SKM-1 (cell line): ENCODE data around the gene BRD7.

Experiments used
- DNase-seq: peaks from one replicate; lab custom pipeline; 2025; ENCODE audit not compliant: unreplicated experiment; lab: John Stamatoyannopoulos, UW

The BRD7 gene

GRCh38 chr16:50368410-50369132 lies at the start of gene BRD7:
TSS of gene BRD7 (minus strand) at chr16:50368988. CDS start at chr16:50368774, 214 bp downstream.
- DNase-seq = peak; percentile 21

DNA sequence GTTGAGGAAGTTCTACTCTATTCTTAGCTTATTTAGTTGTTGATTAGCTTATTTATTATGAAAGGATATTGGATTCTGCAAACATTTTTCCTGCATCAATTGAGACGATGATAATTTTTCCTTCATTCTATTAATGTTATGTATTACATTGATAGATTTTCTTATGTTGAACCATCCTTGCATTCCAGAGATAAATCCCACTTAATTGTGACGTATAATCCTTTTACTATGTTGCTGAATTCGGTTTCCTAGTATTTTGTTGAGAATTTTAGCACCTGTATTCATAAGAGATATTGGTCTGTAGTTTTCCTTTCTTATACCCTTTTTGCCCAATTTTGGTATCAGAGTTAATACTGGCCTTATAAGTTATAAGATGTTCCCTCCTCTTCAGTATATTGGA lies 47.6 kb upstream of the BRD7 start:
- DNase-seq = no peak

DNA sequence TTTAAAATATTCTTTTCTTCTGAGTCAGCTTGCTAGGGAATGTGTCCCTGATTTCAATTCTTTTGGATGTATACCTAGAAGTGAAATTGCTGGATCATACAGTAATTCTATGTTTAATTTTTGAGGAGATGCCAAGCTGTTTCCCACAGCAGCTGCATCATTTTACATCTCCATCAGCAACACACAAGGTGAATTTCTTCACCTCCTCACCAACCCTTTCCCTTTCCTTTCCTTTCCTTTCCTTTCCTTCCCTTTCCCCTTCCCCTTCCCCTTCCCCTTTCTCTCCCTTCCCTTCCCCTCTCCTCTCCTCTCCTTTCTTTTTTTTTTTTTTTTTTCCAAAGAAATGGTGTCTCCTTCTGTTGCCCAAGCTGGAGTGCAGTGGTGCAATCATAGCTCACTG lies 45.4 kb upstream of the BRD7 start:
- DNase-seq = no peak

GRCh38 chr16:50411034-50411433 lies 42.2 kb upstream of the BRD7 start:
- DNase-seq = no peak

GRCh38 chr16:50408001-50408561 lies 39.3 kb upstream of the BRD7 start:
- no peak for DNase-seq

- no peak for DNase-seq
Measured at GRCh38 chr16:50407351-50407750, 38.6 kb upstream of the BRD7 start.

DNA sequence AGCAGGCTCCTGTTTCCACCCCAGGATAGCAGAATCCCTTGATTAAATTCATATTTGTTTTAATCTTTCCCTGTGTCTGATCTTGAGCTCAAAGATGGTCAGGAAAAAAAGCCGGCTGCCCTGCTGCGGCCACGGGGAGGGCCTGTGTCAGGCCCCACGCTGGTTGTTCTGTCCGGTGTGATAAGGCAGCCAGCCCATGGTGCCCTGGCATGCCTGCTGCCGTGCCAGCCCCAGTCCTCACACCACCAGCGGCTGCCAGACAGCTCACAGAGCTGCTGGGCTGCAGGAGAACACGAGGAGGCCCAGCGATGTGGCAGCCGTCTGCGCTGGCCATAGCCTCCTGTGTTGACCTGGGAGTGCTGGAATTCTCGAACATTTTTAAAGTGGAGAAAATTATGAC lies 34.7 kb upstream of the BRD7 start:
- DNase-seq = no peak

DNA sequence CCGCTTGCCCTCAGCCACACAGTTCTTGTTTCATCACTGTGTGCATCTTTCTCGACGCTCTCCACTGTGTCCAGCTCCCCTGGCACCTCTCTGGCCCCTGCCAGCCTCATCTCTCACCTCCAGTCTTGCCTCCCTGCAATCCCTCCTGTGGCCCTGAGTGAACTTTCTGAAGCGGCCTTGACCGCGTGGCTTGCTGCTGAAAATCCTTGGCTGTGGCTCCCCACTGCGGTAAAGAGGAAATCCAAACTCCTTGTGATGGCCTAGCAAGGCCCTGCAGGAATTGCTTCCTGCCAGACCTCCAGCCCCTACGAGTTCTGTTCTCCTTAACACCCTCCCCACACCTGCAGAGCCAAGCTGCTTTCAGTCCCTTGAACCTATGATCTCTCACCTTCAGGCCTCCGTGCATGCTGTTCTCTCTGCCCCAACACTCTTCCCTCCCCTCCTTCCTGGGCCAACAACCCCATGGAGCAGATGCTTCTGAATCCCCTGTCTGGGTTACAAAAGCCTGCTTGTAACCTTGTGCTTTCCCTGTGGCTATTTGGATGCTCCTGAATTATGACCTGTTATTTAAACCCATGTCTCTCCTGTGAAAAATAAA lies 33.6 kb upstream of the BRD7 start:
- DNase-seq = no peak

GRCh38 chr16:50401355-50401754 lies 32.6 kb upstream of the BRD7 start:
- no peak for DNase-seq

- no peak for DNase-seq
Measured at GRCh38 chr16:50400967-50401348, 32.2 kb upstream of the BRD7 start.

- no peak for DNase-seq
Measured at GRCh38 chr16:50400312-50400966, 31.7 kb upstream of the BRD7 start.

- DNase-seq = no peak
Measured at GRCh38 chr16:50399411-50399810, 30.6 kb upstream of the BRD7 start.

DNA sequence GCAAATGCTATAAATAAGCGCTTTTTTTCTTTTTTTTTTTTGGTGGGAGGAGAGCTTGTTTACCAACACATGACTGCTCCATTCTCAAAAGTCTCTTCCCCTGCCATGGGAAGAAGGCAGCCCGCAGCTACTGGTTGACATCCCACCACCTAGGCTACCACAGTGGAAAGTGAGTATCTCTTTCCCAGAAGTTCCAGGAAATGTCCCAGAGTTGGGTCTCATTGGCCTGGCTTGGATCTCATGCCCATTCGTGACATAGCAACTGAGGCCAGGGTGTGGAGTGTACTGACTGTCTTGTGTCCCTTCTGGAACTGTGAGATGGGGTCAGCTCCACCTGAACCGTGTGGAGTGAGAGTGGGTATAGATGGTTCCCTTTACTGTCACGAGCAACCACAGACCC lies 29.5 kb upstream of the BRD7 start:
- no peak for DNase-seq

DNA sequence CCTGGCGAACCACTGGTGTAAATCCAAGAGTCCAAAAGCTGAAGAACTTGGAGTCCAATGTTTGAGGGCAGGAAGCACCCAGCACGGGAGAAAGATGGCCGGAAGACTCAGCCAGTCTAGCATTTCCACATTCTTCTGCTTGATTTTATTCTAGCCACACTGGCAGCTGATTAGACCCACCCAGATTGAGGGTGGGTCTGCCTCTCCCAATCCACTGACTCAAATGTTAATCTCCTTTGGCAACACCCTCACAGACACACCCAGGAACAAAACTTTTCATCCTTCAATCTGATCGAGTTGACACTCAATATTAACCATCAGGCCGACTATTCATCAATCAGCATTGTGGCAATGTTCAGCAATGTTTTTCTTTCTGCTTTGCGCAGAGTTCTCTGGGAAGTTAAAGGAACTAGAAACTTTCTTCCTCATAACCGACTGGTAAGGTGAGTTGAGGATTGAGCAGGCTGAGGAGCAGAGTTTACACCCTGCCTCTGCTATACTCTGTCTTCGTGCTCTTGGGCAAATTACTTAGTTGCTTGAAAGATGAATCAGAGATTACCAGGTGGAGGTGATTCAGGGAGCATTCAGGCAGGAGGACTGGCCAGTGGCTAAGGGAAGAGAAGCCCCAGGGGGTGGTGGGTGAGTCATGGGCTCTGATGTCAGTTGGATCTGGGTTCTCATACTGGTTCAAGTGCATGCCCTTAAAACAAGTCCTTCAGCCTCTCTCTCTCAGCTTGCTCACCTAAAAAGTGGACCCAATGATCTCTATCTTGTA lies 28.2 kb upstream of the BRD7 start:
- no peak for DNase-seq

DNA sequence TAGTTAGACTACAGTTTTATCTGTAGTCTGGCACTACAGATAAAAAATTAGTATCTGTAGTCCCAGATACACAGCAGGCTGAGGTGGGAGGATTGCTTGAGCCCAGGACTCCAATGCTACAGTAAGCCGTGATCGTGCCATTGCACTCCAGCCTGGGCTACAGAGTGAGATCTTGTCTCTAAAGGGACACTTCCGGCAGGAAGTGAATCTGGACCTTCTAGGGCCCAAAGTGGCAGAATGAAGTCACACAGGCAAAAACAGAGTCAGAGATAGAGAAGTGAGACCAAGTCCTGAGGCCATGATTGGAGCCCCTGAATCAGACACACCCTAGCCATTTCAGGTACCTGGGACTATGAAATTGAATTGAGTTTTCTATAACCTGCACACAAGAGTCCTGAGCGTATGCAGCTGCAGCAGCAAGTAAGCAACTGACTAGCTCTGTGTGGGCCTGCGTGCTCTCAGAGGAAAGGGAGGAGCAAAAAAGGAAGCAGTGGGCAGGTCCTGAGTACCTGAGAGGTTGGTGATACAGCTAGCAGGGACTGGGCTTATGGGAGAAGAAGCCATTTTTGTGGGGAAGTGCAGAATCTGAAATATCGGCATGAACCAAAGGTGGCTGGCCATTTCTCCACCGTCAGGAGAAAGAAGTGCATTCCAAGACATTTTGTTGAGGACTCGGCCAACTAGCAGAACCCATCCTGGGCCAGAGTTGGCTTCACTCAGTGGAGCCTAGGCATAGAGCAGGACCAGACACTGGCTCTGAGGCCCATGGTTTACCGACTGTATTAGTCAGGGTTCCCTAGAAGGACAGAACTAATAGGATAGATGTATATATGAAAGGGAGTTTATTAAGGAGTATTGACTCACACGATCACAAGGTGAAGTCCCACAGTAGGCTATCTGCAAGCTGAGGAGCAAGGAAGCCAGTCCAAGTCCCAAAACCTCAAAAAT lies 27.2 kb upstream of the BRD7 start:
- no peak for DNase-seq

DNA sequence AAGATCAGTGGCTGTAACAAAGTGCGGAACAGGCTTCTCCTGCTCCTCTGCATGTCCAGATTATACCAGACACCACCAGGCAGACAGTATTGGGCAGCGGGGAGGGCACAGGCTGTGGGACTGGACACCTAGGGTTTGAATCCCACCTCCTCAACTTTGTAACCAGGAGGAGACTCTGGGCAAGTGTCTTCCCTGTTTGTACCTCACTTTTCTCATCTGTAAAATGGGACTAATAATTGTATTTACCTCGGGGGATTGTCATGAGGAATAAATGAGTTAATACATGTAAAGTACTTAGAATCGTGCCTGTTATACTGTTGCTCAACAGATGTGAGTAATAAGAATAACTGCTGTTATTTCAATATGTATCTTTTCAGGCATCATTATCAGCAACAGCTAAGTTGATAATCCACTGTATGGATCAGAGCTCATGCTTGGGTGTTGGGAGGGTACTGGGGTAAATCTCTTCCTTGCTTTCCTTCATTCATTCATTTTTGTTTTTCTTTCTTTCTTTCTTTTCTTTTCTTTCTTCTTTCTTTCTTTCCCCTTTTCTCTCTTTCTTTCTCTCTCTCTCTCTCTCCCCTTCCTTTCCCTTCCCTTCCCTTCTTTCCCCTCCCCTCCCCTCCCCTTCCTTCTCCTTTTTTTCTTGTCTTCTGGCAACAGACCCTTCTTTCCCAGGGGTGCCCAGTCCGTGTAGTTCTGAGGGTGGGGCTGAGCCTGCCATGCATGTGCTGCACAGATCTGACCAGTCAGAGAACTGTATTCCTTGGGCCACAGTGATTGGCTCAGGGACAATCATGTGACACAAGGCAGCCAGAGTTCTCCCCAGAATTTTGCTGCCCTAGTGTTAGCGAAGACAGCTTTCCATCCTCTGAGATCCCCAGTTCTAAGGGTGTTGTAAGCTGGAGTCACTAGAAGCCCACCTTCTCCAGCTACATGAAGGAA lies 25.3 kb upstream of the BRD7 start:
- DNase-seq = no peak

GRCh38 chr16:50393416-50393815 lies 24.6 kb upstream of the BRD7 start:
- no peak for DNase-seq

DNA sequence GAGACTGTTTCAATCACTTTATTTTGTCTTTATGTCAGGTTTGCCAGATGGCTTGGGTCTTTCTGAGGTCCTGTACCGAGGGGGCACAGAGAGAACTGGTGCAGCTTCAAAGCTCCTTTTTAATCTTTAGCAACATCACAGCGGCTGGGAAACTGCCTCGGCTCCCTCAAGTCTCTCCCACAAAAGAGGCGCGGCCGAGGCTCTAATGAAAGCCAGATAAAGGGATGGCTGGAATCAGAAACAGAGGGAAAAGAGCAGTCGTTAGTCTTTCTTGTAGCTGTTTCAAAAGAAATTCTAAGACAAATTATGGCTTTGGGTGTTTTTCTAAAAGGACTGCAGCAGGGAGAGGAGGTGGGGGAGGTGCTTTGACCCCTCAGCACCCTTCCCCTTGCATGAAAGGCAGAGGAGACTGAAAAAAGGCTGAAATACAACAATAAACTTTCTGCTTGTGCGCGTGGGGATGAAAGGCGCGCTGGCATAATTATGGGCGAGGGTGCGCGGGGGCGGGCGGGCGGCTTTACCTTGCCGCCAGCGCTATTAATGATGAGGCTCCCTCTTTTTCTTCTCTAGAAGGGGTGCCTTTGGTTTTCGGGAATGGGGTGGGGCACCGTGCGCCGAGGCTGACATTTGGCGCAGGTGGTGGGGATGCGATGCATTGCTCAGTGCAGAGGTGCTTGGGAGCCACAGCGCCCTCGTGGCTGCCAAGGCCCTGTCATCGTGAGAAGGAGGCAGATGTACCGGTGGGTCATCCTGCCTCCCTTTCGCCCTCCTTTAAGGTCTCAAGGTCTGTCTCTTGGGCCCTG lies 22.3 kb upstream of the BRD7 start:
- no peak for DNase-seq
